Mesendoderm (in vitro differentiated cells): ENCODE data around the gene HCFC1R1.

Experiments used
- DNase-seq: peaks from one replicate; pipeline ENCODE4 v3.0.0; 2013
- H2AK5ac ChIP-seq: 2 replicates; pipeline ENCODE4 v1.6.1; 2013; ENCODE audit warnings: low read length, inconsistent platforms
- H2BK120ac ChIP-seq: 2 replicates; pipeline ENCODE4 v1.6.1; 2013; ENCODE audit warnings: low read depth, mild to moderate bottlenecking, low read length, moderate library complexity, mixed read lengths
- H2BK15ac ChIP-seq: replicated peaks from 2 replicates; pipeline ENCODE4 v1.6.1; 2013; ENCODE audit warnings: low read depth, mild to moderate bottlenecking, moderate library complexity
- H2BK5ac ChIP-seq: 2 replicates; pipeline ENCODE4 v1.6.1; 2013; ENCODE audit warnings: low read length, inconsistent platforms
- H3K18ac ChIP-seq: 2 replicates; pipeline ENCODE4 v1.6.1; 2013; ENCODE audit warnings: mild to moderate bottlenecking, low read length, mixed read lengths
- H3K23ac ChIP-seq: one replicate; pipeline ENCODE4 v1.6.1; 2013; ENCODE audit warnings: low read length
- H3K27ac ChIP-seq: 2 replicates; pipeline ENCODE4 v1.5.1; 2013; ENCODE audit warnings: low read depth, mild to moderate bottlenecking, inconsistent platforms, low read length, moderate library complexity
- H3K27me3 ChIP-seq: 2 replicates; pipeline ENCODE4 v1.6.1; 2013; ENCODE audit warnings: low read length, control low read depth, mild to moderate bottlenecking, inconsistent platforms; ENCODE audit not compliant: insufficient read depth, poor library complexity
- H3K36me3 ChIP-seq: 2 replicates; pipeline ENCODE4 v1.6.1; 2013; ENCODE audit warnings: low read length, inconsistent platforms; ENCODE audit not compliant: control insufficient read depth, insufficient read depth
- H3K4ac ChIP-seq: one replicate; pipeline ENCODE4 v1.6.1; 2013; ENCODE audit warnings: low read depth, mild to moderate bottlenecking, low read length, moderate library complexity
- H3K4me1 ChIP-seq: 2 replicates; pipeline ENCODE4 v1.6.1; 2013; ENCODE audit warnings: low read depth, low read length, inconsistent platforms; ENCODE audit not compliant: control insufficient read depth
- H3K4me2 ChIP-seq: 2 replicates; pipeline ENCODE4 v1.6.1; 2013; ENCODE audit warnings: low read length
- H3K4me3 ChIP-seq: 2 replicates; pipeline ENCODE4 v1.5.1; 2013; ENCODE audit warnings: mild to moderate bottlenecking, low read length
- H3K56ac ChIP-seq: one replicate; pipeline ENCODE4 v1.6.1; 2013; ENCODE audit warnings: low read length
- H3K79me1 ChIP-seq: 2 replicates; pipeline ENCODE4 v1.6.1; 2013; ENCODE audit warnings: low read length, inconsistent platforms
- H3K79me2 ChIP-seq: 2 replicates; pipeline ENCODE4 v1.6.1; 2013; ENCODE audit warnings: mild to moderate bottlenecking, low read length; ENCODE audit not compliant: control insufficient read depth, insufficient read depth
- H3K9ac ChIP-seq: 2 replicates; pipeline ENCODE4 v1.6.1; 2013; ENCODE audit warnings: low read length, inconsistent platforms
- H4K5ac ChIP-seq: one replicate; pipeline ENCODE4 v1.6.1; 2013; ENCODE audit warnings: low read length
- H4K8ac ChIP-seq: one replicate; pipeline ENCODE4 v1.6.1; 2013; ENCODE audit warnings: low read depth, mild to moderate bottlenecking, control low read depth, low read length, moderate library complexity
- WGBS: extraction: QIAGEN DNeasy Blood & Tissue Kit; methylation state at CpG from one replicate; pipeline ENCODE4 v1.1.7; 2013; ENCODE audit warnings: low lambda C conversion rate, missing lambda C conversion rate; ENCODE audit not compliant: insufficient coverage; ENCODE audit errors: extremely low coverage; 5-methylcytosine and 5-hydroxymethylcytosine counted together

The HCFC1R1 gene

GRCh38 chr16:3007059-3007956 is 16.4 kb downstream of the HCFC1R1 start:
- H3K18ac ChIP-seq, result peak overlapping the region; percentile 81
- DNase-seq, result peak; percentile 47
- H3K4me2 ChIP-seq, result peak overlapping the region; percentile 68
- peak overlapping the region; percentile 67 for H3K23ac ChIP-seq
- H4K5ac ChIP-seq, result no peak overlapping the region
- peak overlapping the region; percentile 86 for H2AK5ac ChIP-seq
- peak overlapping the region; percentile 65 for H3K4ac ChIP-seq
- no peak overlapping the region for H3K4me3 ChIP-seq
- no peaks in the 10 kb centered on the region for H3K27me3 ChIP-seq
- no peak overlapping the region for H4K8ac ChIP-seq
- H2BK5ac ChIP-seq, result peak overlapping the region; percentile 95
- H3K79me2 ChIP-seq, result no peaks in the 10 kb centered on the region
- peak overlapping the region; percentile 78 for H3K27ac ChIP-seq
- peak overlapping the region; percentile 64 for H2BK120ac ChIP-seq
- no peaks in the 10 kb centered on the region for H3K36me3 ChIP-seq
- H2BK15ac ChIP-seq, result peak overlapping the region; percentile 14
- peaks cover 23% of the 10 kb centered on the region for H3K4me1 ChIP-seq
- H3K56ac ChIP-seq, result peak overlapping the region; percentile 89
- H3K9ac ChIP-seq, result peak overlapping the region; percentile 66
- H3K79me1 ChIP-seq, result no peaks in the 10 kb centered on the region
- WGBS, result no CpG with 5 or more reads among the region's 13 CpGs

GRCh38 chr16:3004781-3005284 is 18.9 kb downstream of the HCFC1R1 start:
- H4K8ac ChIP-seq, result no peak overlapping the region
- H3K4me1 ChIP-seq, result peaks cover 23% of the 10 kb centered on the region
- H3K79me1 ChIP-seq, result no peaks in the 10 kb centered on the region
- H3K27ac ChIP-seq, result no peak overlapping the region
- no peak overlapping the region for H4K5ac ChIP-seq
- no peak overlapping the region for H3K4ac ChIP-seq
- no peak overlapping the region for H3K4me3 ChIP-seq
- H3K9ac ChIP-seq, result peak overlapping the region; percentile 48
- H3K27me3 ChIP-seq, result no peaks in the 10 kb centered on the region
- H3K36me3 ChIP-seq, result no peaks in the 10 kb centered on the region
- H3K56ac ChIP-seq, result peak overlapping the region; percentile 67
- no peak overlapping the region for H2BK15ac ChIP-seq
- H2AK5ac ChIP-seq, result no peak overlapping the region
- H2BK120ac ChIP-seq, result no peak overlapping the region
- WGBS, result no CpG with 5 or more reads among the region's 25 CpGs
- H3K79me2 ChIP-seq, result no peaks in the 10 kb centered on the region
- DNase-seq, result peak; percentile 71
- H3K23ac ChIP-seq, result peak overlapping the region; percentile 3
- H3K4me2 ChIP-seq, result peak overlapping the region; percentile 71
- no peak overlapping the region for H3K18ac ChIP-seq
- no peak overlapping the region for H2BK5ac ChIP-seq

- no peak overlapping the region for H3K27ac ChIP-seq
Measured at GRCh38 chr16:3004319-3004718, 19.4 kb downstream of the HCFC1R1 start.

GRCh38 chr16:3003582-3004270 is 20.0 kb downstream of the HCFC1R1 start:
- Histone ChIP-seq H4K5ac (no peak overlapping the region), H2BK120ac (no peak overlapping the region), H3K23ac (no peak overlapping the region), H3K36me3 (no peaks in the 10 kb centered on the region), H3K9ac (no peak overlapping the region), H3K79me2 (no peaks in the 10 kb centered on the region), H3K4me1 (peaks cover 22% of the 10 kb centered on the region), H2AK5ac (no peak overlapping the region), H3K18ac (no peak overlapping the region), H3K4me3 (no peak overlapping the region), H3K56ac (peak overlapping the region; percentile 25), H3K4me2 (no peak overlapping the region), H4K8ac (no peak overlapping the region), H3K4ac (no peak overlapping the region), H2BK15ac (no peak overlapping the region), H2BK5ac (no peak overlapping the region), H3K27ac (no peak overlapping the region), H3K79me1 (no peaks in the 10 kb centered on the region), H3K27me3 (no peaks in the 10 kb centered on the region)
- peak; percentile 100 for DNase-seq
- no CpG with 5 or more reads among the region's 58 CpGs for WGBS

More at GRCh38 chr16:3004319-3004718, 19.4 kb downstream of the HCFC1R1 start:
- Histone ChIP-seq H3K79me2 (no peaks in the 10 kb centered on the region), H3K4me2 (peak overlapping the region; percentile 46), H2BK15ac (no peak overlapping the region), H3K9ac (no peak overlapping the region), H2BK120ac (no peak overlapping the region), H3K36me3 (no peaks in the 10 kb centered on the region), H3K27me3 (no peaks in the 10 kb centered on the region), H3K4ac (no peak overlapping the region), H4K5ac (no peak overlapping the region), H3K4me3 (no peak overlapping the region), H3K4me1 (peaks cover 23% of the 10 kb centered on the region), H3K56ac (peak overlapping the region; percentile 42), H2AK5ac (no peak overlapping the region), H3K79me1 (no peaks in the 10 kb centered on the region), H3K23ac (no peak overlapping the region), H2BK5ac (no peak overlapping the region), H4K8ac (no peak overlapping the region), H3K18ac (no peak overlapping the region)
- DNase-seq, result no peak
- no CpG with 5 or more reads among the region's 67 CpGs for WGBS

GRCh38 chr16:3001316-3001715 is 22.4 kb downstream of the HCFC1R1 start:
- H3K4ac ChIP-seq, result no peak overlapping the region
- H2AK5ac ChIP-seq, result no peak overlapping the region
- H3K56ac ChIP-seq, result peak overlapping the region; percentile 44
- no peaks in the 10 kb centered on the region for H3K27me3 ChIP-seq
- no peak overlapping the region for H4K5ac ChIP-seq
- H2BK120ac ChIP-seq, result no peak overlapping the region
- no peaks in the 10 kb centered on the region for H3K36me3 ChIP-seq
- H3K9ac ChIP-seq, result no peak overlapping the region
- H3K4me2 ChIP-seq, result no peak overlapping the region
- no peak overlapping the region for H2BK5ac ChIP-seq
- WGBS, result no CpG with 5 or more reads among the region's 12 CpGs
- H3K18ac ChIP-seq, result no peak overlapping the region
- H3K27ac ChIP-seq, result no peak overlapping the region
- peak; percentile 56 for DNase-seq
- H4K8ac ChIP-seq, result no peak overlapping the region
- H3K79me1 ChIP-seq, result no peaks in the 10 kb centered on the region
- H3K4me1 ChIP-seq, result peaks cover 3% of the 10 kb centered on the region
- no peaks in the 10 kb centered on the region for H3K79me2 ChIP-seq
- H3K4me3 ChIP-seq, result no peak overlapping the region
- no peak overlapping the region for H2BK15ac ChIP-seq
- no peak overlapping the region for H3K23ac ChIP-seq
